ENCODE data around the gene AMD1. TPM values are rescaled to one million over a fixed set of nuclear protein-coding genes. Genes with fewer than 3 reads are reported as not detected.

Gene AMD1
- total and polyA plus RNA-seq, 9 of the 15 experiments (the other 6 are each of a cell fraction or from before 2014, with no cell fraction given) = 60.0 to 151 (median 85.6) TPM

- TF ChIP-seq SMAD4 (CRISPR knock-in tag; conservative IDR thresholded peaks at IDR 0.05) = peak; percentile 49; the same call in 1 of the 2 replicates
- peak; percentile 63 for TF ChIP-seq NBN (IDR thresholded peaks at IDR 0.05; ENCODE audit: low read depth)
- no peak for TF ChIP-seq ZNF551 (CRISPR knock-in tag; IDR thresholded peaks at IDR 0.05)
- no peak for TF ChIP-seq SMC3 (conservative IDR thresholded peaks at IDR 0.05; ENCODE audit: insufficient read depth, low read depth, low read length)
- 0 out of 2 replicates have a peak, but pooled peaks have one; percentile 23 for TF ChIP-seq OTX1 (CRISPR knock-in tag; IDR thresholded peaks at IDR 0.05)
- TF ChIP-seq HDGF (IDR thresholded peaks at IDR 0.05) = 0 out of 2 replicates have a peak, but pooled peaks have one; percentile 48
- TF ChIP-seq WHSC1 (IDR thresholded peaks at IDR 0.05; ENCODE audit: low read length) = no peak
- peak; percentile 54; the same call in 1 of the 2 replicates for TF ChIP-seq STAT5A (IDR thresholded peaks at IDR 0.05; ENCODE audit: borderline replicate concordance, low read length)
- 0 out of 2 replicates have a peak, but pooled peaks have one; percentile 12 for TF ChIP-seq CC2D1A (IDR thresholded peaks at IDR 0.05)
- TF ChIP-seq ETV1 (tag; conservative IDR thresholded peaks at IDR 0.05; ENCODE audit: low read depth) = no peak
- no peak; the same call in 1 of the 2 replicates for TF ChIP-seq MYNN (IDR thresholded peaks at IDR 0.05)
- TF ChIP-seq MYNN (CRISPR knock-in tag; IDR thresholded peaks at IDR 0.05) = no peak
- no peak for TF ChIP-seq NFXL1 (CRISPR knock-in tag; IDR thresholded peaks at IDR 0.05)
- TF ChIP-seq PTBP1 (IDR thresholded peaks at IDR 0.05; ENCODE audit: low read depth, low read length) = no peak
- no peak for TF ChIP-seq MAFF (IDR thresholded peaks at IDR 0.05; ENCODE audit: low read length)
- peak; percentile 53; the same call in 1 of the 2 replicates for TF ChIP-seq ZBTB33 (CRISPR knock-in tag; IDR thresholded peaks at IDR 0.05)
- peak; percentile 85 for TF ChIP-seq NEUROD1 (IDR thresholded peaks at IDR 0.05; ENCODE audit: borderline replicate concordance, low read depth, low read length, partially characterized antibody)
- TF ChIP-seq RBFOX2 (IDR thresholded peaks at IDR 0.05; ENCODE audit: low read depth, low read length) = peak; percentile 98
- TF ChIP-seq CREM (IDR thresholded peaks at IDR 0.05; ENCODE audit: low read depth) = peak; percentile 98
- no peak for TF ChIP-seq KLF10 (CRISPR knock-in tag; IDR thresholded peaks at IDR 0.05)
- TF ChIP-seq ZNF609 (CRISPR knock-in tag; IDR thresholded peaks at IDR 0.05; ENCODE audit: borderline replicate concordance) = 0 out of 2 replicates have a peak, but pooled peaks have one; percentile 68
- TF ChIP-seq PYGO2 (tag; IDR thresholded peaks at IDR 0.05) = no peak
- TF ChIP-seq POLR2G (IDR thresholded peaks at IDR 0.05; ENCODE audit: low read depth, low read length) = peak; percentile 97
Measured at GRCh38 chr6:110873981-110874879, at the start of gene AMD1 (continued).
